Activated naive CD4-positive, alpha-beta T cell treated with anti-CD3 and anti-CD28 coated beads for 36 hours (primary cell): ENCODE measurements around the gene HSD3B1. TPM values are rescaled to one million over a fixed set of nuclear protein-coding genes. Genes with fewer than 3 reads are reported as not detected.
"Not testable (repeated sequence)": the region's sequence is repeated elsewhere in the genome, so short reads cannot be mapped to it uniquely, and the experiment has no call there.

Source experiments
- CTCF ChIA-PET: fragments of 350-600 bp; sonication (Branson Sonifier 250); formaldehyde crosslinking; loops from one replicate; lab custom pipeline; 2021; ENCODE audit warnings: antibody characterized with exemption; lab: Charles Lee
- DNase-seq: peaks from one replicate; pipeline ENCODE4 v3.0.0-alpha.2; 2020
- H3K27ac Mint-ChIP-seq: one replicate; pipeline ENCODE4 v1.8.0; 2021; ENCODE audit warnings: mild to moderate bottlenecking, mixed read lengths
- H3K27me3 Mint-ChIP-seq: one replicate; pipeline ENCODE4 v1.8.0; 2021; ENCODE audit warnings: low read depth, mixed read lengths
- H3K36me3 Mint-ChIP-seq: one replicate; pipeline ENCODE4 v1.8.0; 2021; ENCODE audit warnings: low read depth, mixed read lengths
- H3K4me1 Mint-ChIP-seq: one replicate; pipeline ENCODE4 v1.8.0; 2021; ENCODE audit warnings: low read depth, mixed read lengths
- H3K4me3 Mint-ChIP-seq: one replicate; pipeline ENCODE4 v1.8.0; 2021; ENCODE audit warnings: mild to moderate bottlenecking, moderate library complexity, mixed read lengths
- H3K9me3 Mint-ChIP-seq: one replicate; pipeline ENCODE4 v1.8.0; 2021; ENCODE audit warnings: mixed read lengths
- intact Hi-C: fragments of 100-400 bp; cut with micrococcal nuclease; formaldehyde crosslinking; loops from one replicate; pipeline ENCODE4 v1.15.1; 2023
- total RNA-seq, 2 experiments: library from RNA; stranded (reverse); gene quantifications; one replicate each; pipeline ENCODE4 v1.2.3, GENCODE V29; 2021

The HSD3B1 gene
- total RNA-seq, 2 experiments from 2014 or later: not detected

DNA sequence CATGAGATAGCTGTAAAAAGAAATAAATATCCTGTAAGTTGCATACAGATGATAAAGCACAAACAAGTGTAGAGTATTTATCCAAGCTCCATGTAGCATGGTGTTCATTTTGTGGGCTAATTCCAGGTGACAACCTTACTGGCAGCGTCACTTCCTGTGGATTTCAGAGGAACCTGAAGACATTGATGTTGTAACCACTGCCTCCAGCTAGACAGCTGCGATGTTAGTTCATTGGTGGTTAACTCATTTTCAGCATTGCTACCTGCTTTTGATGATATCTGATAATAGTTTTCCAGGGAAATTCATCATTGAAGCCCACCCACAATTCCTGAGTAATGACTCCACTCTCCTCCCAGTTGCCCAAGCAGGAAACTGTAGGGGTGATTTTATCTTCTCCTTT is 3.0 kb downstream of the HSD3B1 start:
- H3K9me3 Mint-ChIP-seq: no peaks in the 10 kb centered on the region
- CTCF ChIA-PET: no interaction called here
- H3K27me3 Mint-ChIP-seq: peaks cover 6% of the 10 kb centered on the region
- H3K4me1 Mint-ChIP-seq: no peaks in the 10 kb centered on the region
- no peak for DNase-seq
- H3K4me3 Mint-ChIP-seq: no peak overlapping the region
- H3K36me3 Mint-ChIP-seq: no peaks in the 10 kb centered on the region
- no peak overlapping the region for H3K27ac Mint-ChIP-seq
- intact Hi-C loops: no loop called here

DNA sequence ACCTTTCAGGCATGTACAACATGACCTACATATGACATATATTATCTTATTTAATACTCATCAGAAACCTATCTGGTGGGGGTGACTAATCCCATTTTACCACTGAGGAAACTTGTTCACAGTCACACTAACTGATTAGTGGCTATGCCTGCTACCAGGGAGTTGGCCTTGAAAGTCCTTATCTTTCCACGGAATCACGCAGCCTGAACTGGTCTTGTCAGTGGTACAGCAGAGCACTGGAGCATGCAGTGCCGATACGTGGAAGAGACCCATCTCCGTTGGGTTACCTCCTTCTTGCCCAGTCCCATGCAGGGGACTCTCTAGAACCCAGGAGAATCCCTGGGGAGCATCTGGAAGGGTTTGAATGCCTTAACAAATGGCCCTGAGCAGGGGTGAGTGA is 8.2 kb downstream of the HSD3B1 start:
- Mint-ChIP-seq H3K4me3 (no peak overlapping the region), H3K4me1 (no peaks in the 10 kb centered on the region), H3K36me3 (no peaks in the 10 kb centered on the region), H3K9me3 (no peaks in the 10 kb centered on the region), H3K27me3 (peaks cover 7% of the 10 kb centered on the region), H3K27ac (no peak overlapping the region)
- DNase-seq: no peak
- intact Hi-C loops: no loop called here
- CTCF ChIA-PET: no interaction called here

DNA sequence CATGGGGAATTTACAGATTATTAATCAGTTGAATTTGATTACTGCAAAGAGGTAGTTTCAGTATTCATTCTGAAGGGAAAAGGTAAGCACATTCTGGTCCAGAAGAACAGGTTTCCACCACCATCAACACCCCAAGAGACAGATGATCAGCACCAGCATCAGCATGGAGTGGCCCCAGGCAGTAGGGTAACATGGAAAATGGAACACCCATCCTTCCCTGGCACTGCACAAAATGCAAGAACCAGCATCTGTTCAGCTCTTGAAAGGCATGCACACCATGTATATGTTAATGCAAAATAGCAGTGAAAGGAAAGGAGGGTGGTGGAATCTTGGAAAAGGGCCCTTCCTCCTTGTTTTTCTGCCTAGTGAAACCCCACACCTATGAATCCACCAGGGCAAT is 9.2 kb downstream of the HSD3B1 start:
- no peaks in the 10 kb centered on the region for H3K9me3 Mint-ChIP-seq
- no peak overlapping the region for H3K4me3 Mint-ChIP-seq
- intact Hi-C loops: no loop called here
- CTCF ChIA-PET: no interaction called here
- DNase-seq: no peak
- H3K27me3 Mint-ChIP-seq: peaks cover 11% of the 10 kb centered on the region
- no peaks in the 10 kb centered on the region for H3K4me1 Mint-ChIP-seq
- no peak overlapping the region for H3K27ac Mint-ChIP-seq
- H3K36me3 Mint-ChIP-seq: no peaks in the 10 kb centered on the region

DNA sequence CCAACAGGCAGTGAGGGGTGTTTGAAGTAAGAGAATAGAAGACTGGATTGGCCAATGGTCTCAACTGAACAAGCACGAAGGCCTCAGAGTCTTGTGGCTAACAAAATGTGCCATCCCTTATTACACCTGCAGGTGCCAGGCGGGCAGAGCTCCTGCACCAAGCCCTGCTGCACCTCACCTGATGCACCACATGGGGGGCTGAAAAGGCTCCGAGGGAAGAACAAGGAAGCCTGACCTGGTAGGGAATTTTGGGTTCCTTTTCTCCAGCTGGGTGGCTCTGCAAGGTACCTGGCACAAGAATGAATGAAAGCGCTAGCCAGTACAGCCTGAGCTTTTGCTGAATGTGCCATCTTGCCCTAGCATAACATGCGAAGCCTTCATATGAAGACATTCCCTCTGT is 9.7 kb downstream of the HSD3B1 start:
- no peak for DNase-seq
- no peaks in the 10 kb centered on the region for H3K9me3 Mint-ChIP-seq
- peaks cover 13% of the 10 kb centered on the region for H3K27me3 Mint-ChIP-seq
- no peaks in the 10 kb centered on the region for H3K4me1 Mint-ChIP-seq
- no peaks in the 10 kb centered on the region for H3K36me3 Mint-ChIP-seq
- no peak overlapping the region for H3K4me3 Mint-ChIP-seq
- intact Hi-C loops: no loop called here
- CTCF ChIA-PET: interaction anchor here (1.0 kb wide), 1 partner anchor 209 kb away, joined by 3 read pairs; no protein-coding TSS in a partner anchor
- no peak overlapping the region for H3K27ac Mint-ChIP-seq

DNA sequence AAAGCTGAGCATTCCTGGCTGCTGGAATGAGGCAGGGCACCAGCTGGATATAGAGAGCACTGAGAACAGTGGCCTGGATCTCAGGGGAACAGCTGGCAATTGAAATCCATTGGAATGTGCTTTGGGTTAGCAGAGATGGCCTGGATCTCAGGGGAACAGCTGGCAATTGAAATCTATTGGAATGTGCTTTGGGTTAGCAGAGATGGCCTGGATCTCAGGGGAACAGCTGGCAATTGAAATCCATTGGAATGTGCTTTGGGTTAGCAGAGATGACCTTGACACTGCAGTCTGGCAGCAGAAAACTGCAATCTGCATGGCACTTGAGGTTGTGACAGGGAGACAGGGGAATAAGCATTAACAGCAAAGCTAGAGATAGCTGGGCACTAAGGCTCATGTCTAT is 10.7 kb downstream of the HSD3B1 start:
- H3K9me3 Mint-ChIP-seq, DNase-seq, H3K4me1 Mint-ChIP-seq, intact Hi-C loops, H3K4me3 Mint-ChIP-seq, H3K36me3 Mint-ChIP-seq, H3K27ac Mint-ChIP-seq: not testable (repeated sequence)
- CTCF ChIA-PET: interaction anchor here (0.7 to 1.0 kb wide), 2 partner anchors 116 to 210 kb away, joined by 3 read pairs; no protein-coding TSS in a partner anchor
- peaks cover 16% of the 10 kb centered on the region for H3K27me3 Mint-ChIP-seq

DNA sequence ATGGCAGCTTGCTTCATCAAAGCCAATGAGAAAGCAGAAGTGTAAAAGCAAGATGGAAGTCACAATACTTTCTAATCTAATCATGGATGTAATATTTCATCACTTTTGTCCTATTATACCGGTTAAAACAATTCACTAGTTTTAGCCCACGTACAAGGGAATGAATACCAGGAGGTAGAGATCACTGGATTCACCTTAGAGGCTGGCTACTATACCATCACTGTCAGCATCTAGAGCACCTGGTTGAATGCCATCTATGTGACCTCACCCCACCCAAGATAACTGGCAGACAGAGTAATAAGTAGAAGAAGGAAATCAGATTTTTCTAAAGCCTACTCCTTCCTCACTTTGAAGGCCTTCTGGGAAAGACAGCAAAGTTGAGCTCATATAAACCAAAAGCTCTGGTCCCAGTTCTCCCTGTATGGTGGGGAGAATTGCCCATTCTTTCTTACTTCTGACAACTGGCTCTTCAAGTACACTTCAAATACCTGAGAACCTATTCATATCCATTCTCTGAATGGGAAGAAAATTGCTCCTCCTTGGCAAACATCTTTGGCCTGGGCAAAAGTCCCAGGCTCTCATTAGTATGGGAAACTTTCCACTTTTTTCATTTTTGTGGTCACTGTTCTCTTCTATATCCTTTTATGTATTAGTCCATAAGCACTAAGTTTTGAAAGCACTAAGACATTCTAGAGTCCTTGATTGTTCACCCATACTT is 24.8 kb downstream of the HSD3B1 start:
- H3K27me3 Mint-ChIP-seq: peaks cover 17% of the 10 kb centered on the region
- H3K9me3 Mint-ChIP-seq: no peaks in the 10 kb centered on the region
- H3K4me3 Mint-ChIP-seq: no peak overlapping the region
- H3K27ac Mint-ChIP-seq: no peak overlapping the region
- no peak for DNase-seq
- CTCF ChIA-PET: no interaction called here
- H3K4me1 Mint-ChIP-seq: no peaks in the 10 kb centered on the region
- no peaks in the 10 kb centered on the region for H3K36me3 Mint-ChIP-seq
- intact Hi-C loops: no loop called here

DNA sequence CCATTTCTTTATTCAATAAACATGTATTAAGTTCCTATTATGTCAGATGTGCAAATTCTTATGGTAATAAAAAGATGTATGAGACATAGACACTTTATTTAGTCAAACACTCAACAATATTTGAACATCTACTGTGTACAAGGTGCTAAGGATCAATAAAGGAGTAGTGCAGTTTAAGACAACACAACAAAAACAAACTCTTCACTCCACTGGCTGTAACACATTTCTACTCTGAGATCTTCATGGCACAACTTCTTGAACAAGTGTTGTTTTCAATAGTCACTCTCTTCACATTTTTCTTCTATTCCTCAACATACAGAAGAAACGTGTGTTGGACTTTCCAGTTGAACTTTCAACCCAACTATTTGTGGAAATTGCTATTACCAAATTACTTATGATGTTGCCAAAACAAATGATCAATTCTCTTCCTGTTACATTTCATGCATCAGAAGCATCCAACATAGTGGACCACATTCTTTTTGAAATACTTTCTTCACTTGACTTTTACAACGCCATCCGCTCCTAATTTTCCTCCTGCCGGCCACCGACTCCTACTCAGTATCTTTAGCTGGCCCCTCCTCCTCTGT is 25.4 kb downstream of the HSD3B1 start:
- H3K4me1 Mint-ChIP-seq: no peaks in the 10 kb centered on the region
- H3K4me3 Mint-ChIP-seq: no peak overlapping the region
- no peaks in the 10 kb centered on the region for H3K36me3 Mint-ChIP-seq
- CTCF ChIA-PET: no interaction called here
- intact Hi-C loops: no loop called here
- peaks cover 15% of the 10 kb centered on the region for H3K27me3 Mint-ChIP-seq
- H3K27ac Mint-ChIP-seq: no peak overlapping the region
- no peak for DNase-seq
- H3K9me3 Mint-ChIP-seq: no peaks in the 10 kb centered on the region

DNA sequence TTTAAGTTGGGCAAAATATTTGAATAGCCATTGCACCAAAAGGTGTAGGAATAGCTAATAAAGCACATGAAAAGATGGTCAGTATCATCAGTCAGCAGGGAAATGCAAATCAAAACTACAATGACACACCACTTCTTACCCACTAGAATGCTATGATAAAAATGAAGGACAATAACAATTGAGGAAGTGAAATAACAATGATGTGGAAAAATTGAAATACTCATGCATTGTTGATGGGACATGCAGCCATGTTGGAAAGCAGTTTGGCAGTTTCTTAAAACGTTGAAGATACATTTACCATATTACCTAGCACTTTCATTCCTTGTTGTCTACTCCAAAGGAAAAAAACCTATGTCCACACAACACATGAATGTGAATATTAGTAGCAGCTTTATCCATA is 28.4 kb downstream of the HSD3B1 start:
- no peaks in the 10 kb centered on the region for H3K36me3 Mint-ChIP-seq
- H3K27me3 Mint-ChIP-seq: peaks cover 17% of the 10 kb centered on the region
- H3K4me1 Mint-ChIP-seq: no peaks in the 10 kb centered on the region
- CTCF ChIA-PET: no interaction called here
- no peak for DNase-seq
- no peak overlapping the region for H3K4me3 Mint-ChIP-seq
- no peaks in the 10 kb centered on the region for H3K9me3 Mint-ChIP-seq
- intact Hi-C loops: no loop called here
- H3K27ac Mint-ChIP-seq: peak overlapping the region; percentile 26

DNA sequence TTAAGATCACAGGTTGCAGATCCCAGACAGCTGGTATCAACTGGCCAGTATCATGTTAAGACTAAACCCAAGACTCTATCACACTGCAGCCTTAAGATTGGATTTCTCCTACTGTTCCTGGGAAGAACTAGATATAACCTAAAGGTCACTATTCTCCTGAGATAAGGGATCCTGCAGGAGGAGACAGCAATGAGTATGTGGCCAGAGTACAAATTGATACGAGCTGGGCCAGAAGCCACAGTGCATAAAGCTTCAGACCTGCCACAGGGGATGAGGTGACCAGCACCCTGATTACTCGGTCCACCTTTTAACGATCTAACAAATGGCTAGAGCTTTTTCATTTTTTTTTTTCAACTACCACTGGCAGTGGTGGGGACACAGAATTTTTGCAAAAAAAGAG is 31.0 kb downstream of the HSD3B1 start:
- no peaks in the 10 kb centered on the region for H3K4me1 Mint-ChIP-seq
- no peaks in the 10 kb centered on the region for H3K36me3 Mint-ChIP-seq
- H3K27ac Mint-ChIP-seq: no peak overlapping the region
- DNase-seq: no peak
- no peaks in the 10 kb centered on the region for H3K9me3 Mint-ChIP-seq
- intact Hi-C loops: no loop called here
- no peak overlapping the region for H3K4me3 Mint-ChIP-seq
- peaks cover 17% of the 10 kb centered on the region for H3K27me3 Mint-ChIP-seq
- CTCF ChIA-PET: no interaction called here

DNA sequence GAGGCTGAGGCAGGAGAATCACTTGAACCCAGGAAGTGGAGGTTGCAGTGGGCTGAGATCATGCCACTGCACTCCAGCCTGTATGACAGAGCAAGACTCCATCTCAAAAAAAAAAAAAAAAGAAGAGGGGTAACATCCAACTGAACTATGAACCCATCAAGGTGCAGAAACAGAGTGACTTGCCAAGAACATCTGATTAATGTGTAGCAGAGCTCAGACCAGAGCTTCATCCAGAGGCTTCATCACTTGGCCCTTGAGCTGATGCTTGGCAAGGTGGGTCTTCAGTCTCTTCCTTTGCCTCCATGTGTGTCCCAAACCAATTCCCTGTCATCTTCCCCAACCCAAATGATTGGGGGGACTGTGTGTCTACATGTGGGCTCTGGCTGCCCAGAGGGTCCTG is 32.6 kb downstream of the HSD3B1 start:
- no peak for DNase-seq
- CTCF ChIA-PET: no interaction called here
- Mint-ChIP-seq H3K4me3 (no peak overlapping the region), H3K36me3 (no peaks in the 10 kb centered on the region), H3K27ac (no peak overlapping the region), H3K27me3 (peaks cover 12% of the 10 kb centered on the region), H3K9me3 (no peaks in the 10 kb centered on the region), H3K4me1 (no peaks in the 10 kb centered on the region)
- intact Hi-C loops: loop anchor here (10.0 kb wide), 1 partner anchor 255 kb away; no protein-coding TSS in a partner anchor

DNA sequence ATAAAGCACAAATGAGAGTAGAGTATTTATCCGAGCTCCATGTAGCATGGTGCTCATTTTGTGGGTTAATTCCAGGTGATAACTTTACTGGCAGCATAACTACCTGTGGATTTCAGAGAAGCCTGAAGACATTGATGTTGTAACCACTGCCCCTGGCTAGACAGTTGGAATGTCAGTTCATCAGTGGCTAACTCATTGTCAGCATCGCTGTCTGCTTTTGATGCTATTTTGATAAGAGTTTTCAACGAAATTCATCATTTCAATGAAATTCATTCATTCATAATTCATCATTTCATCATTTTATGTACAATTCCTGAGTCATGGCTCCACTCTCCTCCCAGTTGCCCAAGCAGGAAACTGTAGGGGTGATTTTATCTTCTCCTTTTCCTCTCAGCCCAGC is 34.4 kb downstream of the HSD3B1 start:
- CTCF ChIA-PET: no interaction called here
- Mint-ChIP-seq H3K4me3 (no peak overlapping the region), H3K27me3 (peaks cover 10% of the 10 kb centered on the region), H3K9me3 (no peaks in the 10 kb centered on the region), H3K27ac (no peak overlapping the region), H3K4me1 (no peaks in the 10 kb centered on the region), H3K36me3 (no peaks in the 10 kb centered on the region)
- intact Hi-C loops: loop anchor here (10.0 kb wide), 1 partner anchor 257 kb away; no protein-coding TSS in a partner anchor
- DNase-seq: no peak

DNA sequence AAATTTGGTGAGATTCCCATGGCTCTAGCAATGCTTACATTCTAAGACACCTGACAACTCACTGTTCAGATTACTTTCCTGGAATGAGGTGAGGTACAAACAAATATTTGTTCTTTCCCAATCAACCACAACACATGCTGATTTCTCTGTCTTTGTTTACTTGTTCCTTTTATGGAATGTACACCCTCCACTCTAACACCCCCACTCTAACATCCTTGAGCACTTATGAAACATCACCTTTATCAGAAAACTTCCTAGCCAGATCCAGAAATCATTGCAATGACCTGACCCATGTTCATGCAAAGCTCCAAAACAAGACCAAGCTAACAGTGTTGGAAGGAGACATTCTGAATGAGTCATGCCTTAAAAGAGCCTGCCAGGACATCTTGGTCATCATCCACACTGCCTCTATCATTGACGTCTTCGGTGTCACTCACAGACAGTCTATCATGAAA is 35.5 kb downstream of the HSD3B1 start:
- Mint-ChIP-seq H3K9me3 (no peaks in the 10 kb centered on the region), H3K27ac (no peak overlapping the region), H3K27me3 (peaks cover 10% of the 10 kb centered on the region), H3K4me1 (no peaks in the 10 kb centered on the region), H3K36me3 (no peaks in the 10 kb centered on the region), H3K4me3 (no peak overlapping the region)
- CTCF ChIA-PET: no interaction called here
- no peak for DNase-seq
- intact Hi-C loops: loop anchor here (10.0 kb wide), 1 partner anchor 258 kb away; no protein-coding TSS in a partner anchor
